GM18526 (cell line): ENCODE measurements around the gene CYP2F1.

Source experiments
- POLR2A ChIP-seq: IDR thresholded peaks from 3 replicates; pipeline ENCODE4 v1.6.1; 2011; ENCODE audit not compliant: insufficient read length; ENCODE audit errors: extremely low read depth

The CYP2F1 gene

DNA sequence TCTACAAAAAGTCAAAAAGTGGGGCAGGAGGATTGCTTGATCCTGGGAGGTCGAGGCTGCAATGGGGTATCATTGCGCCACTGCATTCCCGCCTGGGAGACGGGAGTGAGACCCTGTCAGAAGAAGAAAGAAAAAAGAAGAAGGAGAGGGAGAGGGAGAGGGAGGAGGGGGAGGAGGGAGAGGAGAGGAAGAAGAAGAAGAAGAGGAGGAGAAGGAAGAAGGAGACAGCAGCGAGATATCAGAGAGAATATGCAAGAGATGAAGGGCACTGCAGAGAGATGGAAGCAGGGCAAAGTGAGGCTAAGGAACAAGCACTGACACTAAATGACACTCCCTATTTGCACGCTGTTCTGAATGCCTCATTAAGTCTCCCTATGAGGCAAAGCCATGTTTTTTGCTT, 14.5 kb downstream of the CYP2F1 start:
- no peak for TF ChIP-seq POLR2A

DNA sequence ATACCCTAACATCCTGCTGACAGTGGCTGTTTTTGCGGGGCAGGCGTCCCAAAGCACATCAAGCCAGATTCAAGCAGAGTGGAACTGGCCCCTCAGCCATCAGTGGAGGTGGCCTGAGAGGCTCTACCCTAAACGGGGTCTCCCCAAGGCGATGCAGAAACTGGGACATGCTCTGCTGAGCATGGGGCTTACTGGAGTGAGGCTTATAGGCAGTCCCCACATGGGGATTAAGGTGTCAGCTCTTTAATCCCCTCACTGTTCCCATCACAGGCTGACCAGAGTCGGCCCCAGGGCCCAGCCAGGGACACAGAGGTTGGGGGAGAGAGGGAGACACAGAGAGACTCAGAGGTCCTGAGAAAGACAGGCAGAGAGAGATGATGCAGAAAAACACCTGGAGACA, 17.0 kb downstream of the CYP2F1 start:
- TF ChIP-seq POLR2A: no peak

GRCh38 chr19:41133260-41133659, 19.0 kb downstream of the CYP2F1 start:
- TF ChIP-seq POLR2A: no peak

- no peak for TF ChIP-seq POLR2A
These were observed 20.4 kb downstream of the CYP2F1 start for GRCh38 chr19:41134616-41135015.

DNA sequence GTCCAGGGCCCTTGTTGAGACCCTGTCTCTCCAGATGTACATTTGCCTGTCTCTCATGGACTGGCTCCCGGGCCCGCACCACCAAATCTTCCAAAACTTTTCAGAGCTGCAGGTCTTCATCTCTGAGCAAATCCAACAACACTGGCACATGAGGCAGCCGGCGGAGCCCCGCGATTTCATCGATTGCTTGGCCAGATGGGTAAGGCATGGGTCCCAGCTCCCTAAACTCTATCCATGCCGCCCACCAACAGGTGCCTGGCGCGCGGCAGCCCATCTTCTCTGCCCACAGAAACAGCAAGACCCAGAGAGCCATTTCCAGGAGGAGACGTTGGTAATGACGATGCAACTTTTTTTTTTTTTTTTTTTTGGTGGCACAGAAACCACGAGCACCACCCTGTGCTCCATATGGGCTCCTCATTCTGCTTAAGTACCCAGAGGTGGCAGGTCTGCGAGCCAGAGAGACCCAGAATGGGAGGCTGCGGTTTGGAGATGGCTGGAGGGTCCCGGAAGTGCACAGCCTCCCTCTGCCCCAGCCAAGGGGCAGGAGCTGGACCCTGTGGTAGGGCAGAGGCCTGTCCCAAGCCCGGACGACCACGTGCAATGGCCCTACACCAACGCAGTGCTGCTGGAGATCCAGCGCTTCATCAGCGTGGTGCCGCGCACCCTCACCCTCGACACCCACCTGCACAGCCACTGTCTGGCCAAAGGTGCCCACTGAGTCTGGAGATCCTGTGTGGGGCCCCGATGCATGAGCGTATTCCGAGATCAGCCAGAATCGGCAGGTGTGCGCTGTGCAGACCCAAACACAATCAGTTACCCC, 22.6 kb downstream of the CYP2F1 start:
- TF ChIP-seq POLR2A: no peak

GRCh38 chr19:41144403-41144802, 30.2 kb downstream of the CYP2F1 start:
- no peak for TF ChIP-seq POLR2A

DNA sequence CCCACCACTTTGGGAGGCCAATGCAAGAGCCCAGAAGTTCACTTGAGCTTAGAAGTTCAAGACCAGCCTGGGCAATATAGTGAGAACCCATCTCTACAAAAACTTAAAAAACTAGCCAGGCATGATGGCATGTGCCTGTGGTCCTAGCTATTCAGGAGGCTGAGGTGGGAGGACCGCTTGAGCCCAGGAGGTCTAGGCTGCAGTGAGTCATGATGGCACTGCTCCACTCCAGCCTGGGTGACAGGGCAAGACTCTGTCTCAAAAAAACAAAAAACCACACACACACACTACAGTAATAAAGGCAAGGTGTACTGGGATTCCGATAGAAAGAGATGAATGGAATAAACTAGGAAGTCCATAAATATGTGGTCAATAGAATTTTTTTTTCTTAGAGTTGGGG, 35.6 kb downstream of the CYP2F1 start:
- no peak for TF ChIP-seq POLR2A

- no peak for TF ChIP-seq POLR2A
These were observed 39.8 kb downstream of the CYP2F1 start for GRCh38 chr19:41154060-41154459.

DNA sequence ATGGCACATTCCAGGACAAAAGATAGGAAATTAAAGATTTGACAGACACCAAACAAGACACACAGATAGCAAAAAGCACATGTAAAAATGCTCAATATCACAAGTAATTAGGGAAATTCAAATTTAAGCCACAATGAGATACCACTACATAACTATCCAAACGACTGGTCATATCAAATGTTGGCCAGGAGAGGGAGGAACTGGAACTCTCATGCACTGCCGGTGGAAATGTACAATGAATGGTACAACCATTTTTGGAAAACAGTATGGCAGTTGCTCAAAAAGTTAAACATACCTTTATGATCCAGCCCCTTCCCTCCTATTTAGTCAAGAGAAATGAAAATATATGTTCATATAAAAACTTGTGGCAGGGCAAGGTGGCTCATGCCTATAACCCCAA, 42.0 kb downstream of the CYP2F1 start:
- TF ChIP-seq POLR2A: no peak

- TF ChIP-seq POLR2A: no peak
These were observed 45.6 kb downstream of the CYP2F1 start for GRCh38 chr19:41159881-41160280.

DNA sequence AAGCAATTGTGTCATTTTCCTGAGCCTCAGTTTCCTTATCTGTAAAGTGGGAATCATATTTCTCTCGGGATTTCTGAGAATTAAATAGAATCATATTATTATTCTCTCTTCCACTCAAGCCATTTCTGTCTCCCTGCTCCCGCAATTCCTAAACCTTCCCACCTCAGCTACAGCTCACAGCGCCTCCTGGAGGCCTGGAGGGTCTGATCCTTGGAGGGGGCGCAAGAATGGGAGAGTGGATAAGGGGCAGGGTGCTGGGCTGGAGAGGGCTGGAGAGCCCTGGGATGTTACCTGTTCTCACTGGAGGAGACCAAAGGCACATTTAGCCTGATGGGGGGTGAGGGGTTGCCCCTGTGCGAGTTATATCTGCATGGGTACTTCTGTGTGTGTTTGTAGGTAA, 47.7 kb downstream of the CYP2F1 start:
- TF ChIP-seq POLR2A: no peak

GRCh38 chr19:41166944-41167804, 52.9 kb downstream of the CYP2F1 start:
- TF ChIP-seq POLR2A: no peak

GRCh38 chr19:41172297-41173164, 58.3 kb downstream of the CYP2F1 start:
- no peak for TF ChIP-seq POLR2A

- no peak for TF ChIP-seq POLR2A
These were observed 60.2 kb downstream of the CYP2F1 start for GRCh38 chr19:41174297-41174928.

GRCh38 chr19:41175801-41176777, 61.9 kb downstream of the CYP2F1 start:
- TF ChIP-seq POLR2A: no peak
